DND-41 (cell line): Measurements from ENCODE around the gene CCDC107.
A peak's percentile ranks its signal among the peaks of the same experiment; 100 is the strongest.

Experiments
- ATAC-seq: fragments of 200-7000 bp; cut with Tn5 transposase; 3 replicates; pipeline ENCODE4 v1.9.1; 2021; ENCODE audit warnings: low read depth; ENCODE audit not compliant: insufficient read depth
- DNase-seq: peaks from one replicate; pipeline ENCODE4 v3.0.0-alpha.2; 2020
- H2AFZ ChIP-seq: 2 replicates; pipeline ENCODE4 v1.6.0; 2012; ENCODE audit warnings: low read depth, low read length
- H3K27ac ChIP-seq: 2 replicates; pipeline ENCODE4 v1.5.1; 2012; ENCODE audit warnings: low read length, inconsistent platforms
- H3K27me3 ChIP-seq: fragments of 200-600 bp; sonication (generic); 2 replicates; pipeline ENCODE4 v1.6.0; 2012; ENCODE audit warnings: low read length, mild to moderate bottlenecking, inconsistent platforms; ENCODE audit not compliant: insufficient read depth, poor library complexity
- H3K36me3 ChIP-seq: 2 replicates; pipeline ENCODE4 v1.5.1; 2012; ENCODE audit warnings: low read length, inconsistent platforms; ENCODE audit not compliant: insufficient read depth
- H3K4me1 ChIP-seq: 2 replicates; pipeline ENCODE4 v1.5.1; 2012; ENCODE audit warnings: mild to moderate bottlenecking, low read length; ENCODE audit not compliant: insufficient read depth
- H3K4me2 ChIP-seq: 2 replicates; pipeline ENCODE4 v1.6.0; 2012; ENCODE audit warnings: mild to moderate bottlenecking, moderate library complexity, low read length, inconsistent platforms; ENCODE audit not compliant: insufficient read depth
- H3K4me3 ChIP-seq, 2 experiments: fragments of 200-600 bp in 1 of 2; shearing (Covaris generic) in 1 of 2; 2 replicates each; pipeline ENCODE4 v1.5.1; 2012 to 2016; ENCODE audit warnings: inconsistent platforms in 2 of 2, low read length in 2 of 2, mild to moderate bottlenecking in 2 of 2, low read depth in 1 of 2, moderate library complexity in 1 of 2
- H3K79me2 ChIP-seq: 2 replicates; pipeline ENCODE4 v1.6.0; 2012; ENCODE audit warnings: low read length, inconsistent platforms; ENCODE audit not compliant: insufficient read depth
- H3K9ac ChIP-seq: 2 replicates; pipeline ENCODE4 v1.6.0; 2012; ENCODE audit warnings: low read depth, mild to moderate bottlenecking, inconsistent platforms, low read length, moderate library complexity
- H3K9me3 ChIP-seq: 2 replicates; pipeline ENCODE4 v1.5.1; 2012; ENCODE audit warnings: low read length, moderate library complexity, mild to moderate bottlenecking, inconsistent platforms; ENCODE audit not compliant: insufficient read depth, severe bottlenecking
- H4K20me1 ChIP-seq: 2 replicates; pipeline ENCODE4 v1.6.0; 2012; ENCODE audit warnings: low read length; ENCODE audit not compliant: insufficient read depth
- CTCF ChIP-seq: IDR thresholded peaks from 2 replicates; pipeline ENCODE4 v1.5.1; 2012; ENCODE audit warnings: borderline replicate concordance, low read length, moderate library complexity, mild to moderate bottlenecking; ENCODE audit not compliant: poor library complexity, severe bottlenecking; ENCODE audit errors: extremely low read depth
- EZH2 ChIP-seq: IDR thresholded peaks from 3 replicates; pipeline ENCODE4 v1.6.1; 2012; ENCODE audit warnings: borderline replicate concordance, low read depth, mild to moderate bottlenecking, moderate library complexity, low read length, inconsistent platforms; ENCODE audit not compliant: severe bottlenecking

CCDC107 gene

GRCh38 chr9:35690294-35690613, 32.2 kb downstream of the CCDC107 start:
- DNase-seq (no peak), ATAC-seq (no peak)
- TF ChIP-seq EZH2: no peak
- TF ChIP-seq CTCF: no peak
- Histone ChIP-seq H3K9ac (peak overlapping the region; percentile 87), H3K79me2 (peaks cover 5% of the 10 kb centered on the region), H3K4me1 (peaks cover 30% of the 10 kb centered on the region), H3K4me2 (peak overlapping the region; percentile 82), H3K27ac (peak overlapping the region; percentile 82), H2AFZ (no peak overlapping the region), H4K20me1 (no peaks in the 10 kb centered on the region), H3K27me3 (no peaks in the 10 kb centered on the region), H3K9me3 (no peaks in the 10 kb centered on the region), H3K36me3 (peaks cover 21% of the 10 kb centered on the region), H3K4me3 (peak overlapping the region; percentile 65 to 68; a peak in 3 of 4 replicates)

DNA sequence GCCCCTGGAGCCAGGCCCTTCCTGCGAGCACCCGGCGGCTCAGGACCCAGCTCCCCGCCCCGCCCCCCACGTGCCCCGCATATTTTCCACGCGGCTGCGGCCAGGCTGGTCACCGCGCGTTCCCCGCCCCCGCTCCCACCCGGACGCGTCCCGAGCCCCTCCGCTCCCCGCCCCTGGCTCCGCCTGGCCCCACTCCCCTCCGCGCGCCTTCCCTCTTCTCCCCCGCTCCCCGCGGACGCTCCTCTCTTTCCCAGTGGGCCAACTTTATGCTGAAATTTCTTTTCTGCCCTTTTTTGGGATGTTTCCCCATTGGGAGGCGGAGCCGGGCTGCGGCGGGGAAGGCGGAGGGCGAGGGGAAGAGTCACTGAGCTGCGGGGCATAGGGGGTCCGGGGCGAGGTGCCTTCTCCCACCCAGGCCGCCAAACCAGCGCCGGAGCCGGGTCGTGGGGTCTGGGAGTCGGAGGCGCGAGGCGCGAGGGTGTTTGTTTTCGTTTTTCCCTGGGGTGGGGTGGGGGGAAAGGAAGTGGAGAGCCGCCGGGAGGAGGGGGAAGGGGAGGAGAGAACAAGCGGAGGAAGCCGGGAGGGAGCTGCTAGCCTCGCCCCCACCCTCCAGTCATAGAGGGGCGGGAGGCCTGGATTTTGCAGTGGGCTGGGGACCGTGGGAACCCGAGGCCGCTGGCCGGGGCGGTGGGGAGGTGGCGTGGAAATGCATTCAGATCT, 32.7 kb downstream of the CCDC107 start:
- TF ChIP-seq CTCF (no peak), EZH2 (no peak)
- Histone ChIP-seq H3K4me3 (peak overlapping the region; percentile 65 to 68), H3K36me3 (peaks cover 17% of the 10 kb centered on the region), H3K9me3 (no peaks in the 10 kb centered on the region), H3K4me2 (peak overlapping the region; percentile 82), H3K27ac (peak overlapping the region; percentile 82), H3K27me3 (no peaks in the 10 kb centered on the region), H4K20me1 (no peaks in the 10 kb centered on the region), H3K9ac (peak overlapping the region; percentile 87), H2AFZ (peak overlapping the region; percentile 83), H3K79me2 (peaks cover 5% of the 10 kb centered on the region), H3K4me1 (peaks cover 30% of the 10 kb centered on the region)
- peak; percentile 90 for ATAC-seq
- DNase-seq: peak; percentile 85

DNA sequence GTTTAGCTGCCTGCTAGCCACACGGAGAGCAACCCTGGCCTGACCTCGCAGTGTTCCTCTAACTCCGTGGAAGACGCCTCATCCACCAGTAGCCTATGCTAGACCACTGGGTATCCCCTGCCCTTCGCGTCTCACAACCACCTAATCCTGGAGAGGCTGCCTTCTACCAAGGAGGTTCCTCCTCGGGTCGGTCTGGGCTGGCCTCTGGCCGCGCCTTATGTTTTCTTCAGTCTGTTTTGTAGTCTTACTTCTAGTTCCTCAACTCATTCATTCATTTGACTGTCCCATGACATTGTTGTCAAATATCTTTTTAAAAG, 33.2 kb downstream of the CCDC107 start:
- H3K9me3 ChIP-seq: no peaks in the 10 kb centered on the region
- no peaks in the 10 kb centered on the region for H3K27me3 ChIP-seq
- no peaks in the 10 kb centered on the region for H4K20me1 ChIP-seq
- DNase-seq: no peak
- peak overlapping the region; percentile 82 for H3K4me2 ChIP-seq
- ATAC-seq: no peak
- no peak for TF ChIP-seq CTCF
- peak overlapping the region; percentile 87 for H3K9ac ChIP-seq
- H2AFZ ChIP-seq: peak overlapping the region; percentile 83
- H3K36me3 ChIP-seq: peaks cover 20% of the 10 kb centered on the region
- H3K27ac ChIP-seq: peak overlapping the region; percentile 82
- peak overlapping the region; percentile 65 to 68; a peak in 3 of 4 replicates for H3K4me3 ChIP-seq
- H3K4me1 ChIP-seq: peaks cover 30% of the 10 kb centered on the region
- H3K79me2 ChIP-seq: peaks cover 5% of the 10 kb centered on the region
